Measurements from ENCODE around the gene MSANTD3.
"Not testable (repeated sequence)": the region's sequence is repeated elsewhere in the genome, so short reads cannot be mapped to it uniquely, and the experiment has no call there.

MSANTD3 gene, protein sequence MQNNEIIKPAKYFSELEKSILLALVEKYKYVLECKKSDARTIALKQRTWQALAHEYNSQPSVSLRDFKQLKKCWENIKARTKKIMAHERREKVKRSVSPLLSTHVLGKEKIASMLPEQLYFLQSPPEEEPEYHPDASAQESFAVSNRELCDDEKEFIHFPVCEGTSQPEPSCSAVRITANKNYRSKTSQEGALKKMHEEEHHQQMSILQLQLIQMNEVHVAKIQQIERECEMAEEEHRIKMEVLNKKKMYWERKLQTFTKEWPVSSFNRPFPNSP

DNA sequence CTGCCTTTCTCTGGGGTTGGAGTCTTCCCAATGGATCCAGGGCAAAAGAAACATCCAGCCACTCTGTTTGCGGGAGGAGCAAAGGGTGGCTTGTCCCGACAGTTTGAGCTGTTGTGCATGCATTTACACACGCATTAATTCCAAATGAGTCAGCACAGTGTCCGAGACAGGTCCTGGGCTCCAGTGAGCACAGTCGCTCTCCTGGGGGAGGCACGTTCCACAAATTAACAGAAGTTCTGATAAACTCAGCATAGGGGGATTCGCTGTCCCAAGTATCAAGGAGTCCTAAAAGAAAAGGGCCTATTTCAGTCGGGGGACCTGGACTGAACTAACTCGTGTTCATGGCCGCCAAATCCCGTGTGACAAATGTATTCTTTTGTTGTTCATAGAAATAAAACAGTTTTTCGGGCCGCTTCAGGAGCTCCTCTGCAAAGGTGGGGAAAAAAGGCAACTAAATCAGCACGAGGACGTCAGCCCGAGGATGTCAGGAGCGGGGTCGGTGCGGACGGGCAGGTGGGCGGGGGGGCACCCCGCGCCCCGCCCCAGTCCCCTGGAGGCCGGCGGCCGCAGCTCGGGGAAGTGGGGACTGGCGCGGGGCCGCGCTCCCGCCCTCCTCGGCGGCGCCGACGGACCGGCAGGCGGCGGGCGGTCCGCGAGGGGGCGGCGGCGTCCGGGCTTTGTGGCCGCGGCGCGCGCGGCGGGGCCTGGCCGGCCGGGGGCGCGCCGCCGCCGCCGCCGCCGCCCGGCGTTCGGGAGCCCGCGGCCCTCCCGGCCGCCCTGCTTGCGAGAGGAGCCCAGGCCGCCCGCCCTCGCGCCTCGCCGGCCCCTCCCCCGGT lies at the start of gene MSANTD3:
Gene MSANTD3 (plus strand): TSS at position 614 of the 836 bp plus-strand sequence. CDS start 14,796 bp downstream, outside the sequence.
- peak; percentile 50 for DNase-seq

DNA sequence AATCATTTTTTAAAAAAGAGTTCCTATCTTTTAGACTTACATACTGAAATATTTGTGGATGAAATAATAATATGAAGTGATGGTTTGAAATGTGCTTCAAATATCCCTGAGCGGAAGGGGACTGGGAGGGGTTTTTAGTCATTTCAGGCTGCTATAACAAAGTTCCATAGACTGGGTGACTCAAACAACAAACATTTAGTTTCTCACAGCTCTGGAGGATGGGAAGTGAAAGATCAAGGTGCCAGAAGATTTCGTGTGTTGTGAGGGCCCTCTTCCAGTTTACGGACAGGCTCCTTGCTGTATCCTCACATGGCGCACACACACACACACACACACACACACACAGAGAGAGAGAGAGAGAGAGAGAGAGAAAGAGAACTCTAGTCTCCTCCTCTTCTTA lies 47.1 kb upstream of the MSANTD3 start:
- DNase-seq = no peak

DNA sequence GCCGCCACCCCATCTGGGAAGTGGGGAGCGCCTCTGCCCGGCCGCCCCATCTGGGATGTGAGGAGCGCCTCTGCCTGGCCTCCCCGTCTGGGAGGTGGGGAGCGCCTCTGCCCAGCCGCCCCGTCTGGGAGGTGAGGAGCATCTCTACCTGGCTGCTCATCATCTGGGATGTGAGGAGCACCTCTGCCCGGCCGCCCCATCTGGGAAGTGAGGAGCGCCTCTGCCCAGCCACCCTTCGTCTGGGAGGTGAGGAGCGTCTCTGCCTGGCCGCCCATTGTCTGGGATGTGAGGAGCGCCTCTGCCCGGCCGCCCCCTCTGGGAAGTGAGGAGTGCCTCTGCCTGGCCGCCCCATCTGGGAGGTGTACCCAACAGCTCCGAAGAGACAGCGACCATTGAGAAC lies 34.0 kb upstream of the MSANTD3 start:
- not testable (repeated sequence) for DNase-seq

DNA sequence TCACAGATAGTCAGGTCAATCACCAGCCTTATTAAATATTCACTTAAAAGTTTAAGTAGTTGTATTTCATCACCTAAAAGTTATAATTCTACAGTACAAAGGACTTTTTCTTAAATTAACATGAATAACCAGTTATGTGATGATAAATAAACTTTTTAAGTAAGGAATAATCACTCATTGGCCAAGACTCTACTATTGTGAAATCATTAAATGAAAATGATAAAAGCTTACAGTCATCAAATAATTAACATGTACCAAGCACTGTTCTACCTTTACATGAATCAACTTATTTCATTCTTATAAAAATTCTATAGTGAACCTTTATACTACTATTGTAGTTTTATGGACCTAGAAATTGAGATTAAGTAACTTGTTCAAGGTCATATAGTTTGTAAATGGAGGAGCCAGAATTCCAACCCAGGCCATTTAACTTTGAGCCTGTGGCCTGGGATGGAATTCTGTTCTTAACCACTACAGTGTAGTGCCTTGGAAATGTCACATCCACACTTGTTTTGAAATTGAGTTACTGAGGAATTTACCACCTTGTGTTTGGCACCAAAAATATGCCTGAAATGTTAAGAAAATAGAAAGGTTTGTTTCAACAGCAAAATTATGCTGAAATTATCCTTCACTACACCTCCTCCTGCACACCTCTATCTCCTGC lies 32.8 kb upstream of the MSANTD3 start:
- no peak for DNase-seq

DNA sequence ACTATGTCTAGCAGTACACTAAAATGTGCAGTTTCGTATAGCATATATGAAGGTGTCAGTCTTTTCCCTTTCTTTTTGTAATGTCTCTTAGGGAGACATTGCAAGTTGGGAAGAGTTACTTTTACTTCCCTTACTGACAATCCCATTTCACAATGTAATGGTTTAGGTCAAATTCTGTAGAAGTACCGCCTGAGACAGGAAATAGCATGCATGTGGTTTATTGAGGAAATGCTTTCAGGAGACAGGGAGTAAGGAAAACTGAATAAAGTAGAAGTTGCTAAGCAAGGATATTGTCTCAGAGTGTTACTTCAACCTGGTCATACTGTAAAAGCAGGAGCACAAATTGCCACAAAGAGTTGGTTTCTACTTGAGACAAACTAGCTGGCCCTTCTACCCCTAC lies 32.1 kb upstream of the MSANTD3 start:
- DNase-seq = no peak

DNA sequence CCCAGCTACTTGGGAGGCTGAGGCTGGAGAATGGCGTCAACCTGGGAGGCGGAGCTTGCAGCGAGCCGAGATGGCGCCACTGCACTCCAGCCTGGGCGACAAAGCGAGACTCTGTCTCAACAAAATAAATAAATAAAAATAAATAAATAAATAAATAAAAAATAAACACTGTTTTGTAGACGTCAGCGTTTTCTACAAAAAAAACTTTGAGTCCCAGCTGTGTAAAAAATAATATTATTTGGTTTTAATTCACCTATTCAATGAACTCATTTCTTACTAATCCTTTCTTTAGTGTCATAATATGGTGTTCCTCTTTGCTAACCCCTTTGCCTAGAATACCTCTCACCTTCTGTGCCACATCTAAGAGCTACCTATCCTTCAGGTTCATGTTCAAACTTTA lies 30.2 kb upstream of the MSANTD3 start:
- DNase-seq = no peak

DNA sequence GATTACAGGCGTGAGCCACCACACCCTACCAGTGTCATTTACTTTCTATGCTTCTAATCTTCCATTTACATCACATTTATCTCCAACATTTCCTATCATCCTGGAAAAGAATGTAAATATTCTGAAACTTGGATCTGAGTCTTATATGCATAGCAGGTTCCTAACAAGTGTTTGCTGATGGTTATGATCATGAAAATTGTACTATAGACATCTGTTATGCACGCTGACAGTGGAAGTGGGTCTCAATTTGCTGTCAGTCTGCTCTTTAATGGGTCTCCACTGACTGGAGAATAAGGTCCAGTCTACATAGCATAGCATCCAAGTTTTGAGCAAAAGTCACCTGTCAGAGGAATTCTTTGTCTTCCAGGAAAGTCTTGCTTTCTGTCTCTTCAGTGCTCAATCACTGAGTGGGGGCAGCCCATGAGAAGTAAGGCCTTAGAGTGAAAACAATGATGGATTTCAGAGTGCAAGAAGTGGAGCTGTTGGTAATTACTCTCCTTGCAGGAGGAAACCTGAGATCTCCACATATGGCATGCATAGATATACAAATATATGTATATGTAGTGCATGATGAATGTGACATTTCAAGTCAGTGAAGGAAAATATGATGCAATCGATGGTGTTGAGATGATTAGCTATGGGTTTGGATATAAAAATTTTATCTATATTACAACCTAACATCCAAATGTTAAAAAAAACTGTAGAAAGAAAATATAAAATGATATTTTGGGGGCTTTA lies 29.2 kb upstream of the MSANTD3 start:
- DNase-seq = no peak

DNA sequence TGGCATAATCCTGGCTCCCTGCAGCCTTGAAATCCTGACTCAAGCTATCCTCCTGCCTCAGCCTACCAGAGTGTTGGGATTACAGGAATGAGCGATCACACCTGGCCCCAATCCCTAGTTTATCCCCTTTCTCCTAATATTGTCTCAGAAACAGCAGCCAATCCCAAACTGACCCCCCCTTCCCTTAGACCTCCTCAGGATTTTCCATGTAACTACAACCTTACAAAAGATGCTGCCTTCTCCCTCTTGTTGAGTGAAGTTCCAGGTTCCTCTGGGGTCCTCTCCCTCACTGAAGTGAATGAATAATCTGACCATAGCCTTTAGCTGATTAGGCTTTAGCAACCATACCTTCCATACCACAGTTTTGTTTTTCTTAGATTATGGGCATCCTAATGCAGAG lies 25.9 kb upstream of the MSANTD3 start:
- no peak for DNase-seq

DNA sequence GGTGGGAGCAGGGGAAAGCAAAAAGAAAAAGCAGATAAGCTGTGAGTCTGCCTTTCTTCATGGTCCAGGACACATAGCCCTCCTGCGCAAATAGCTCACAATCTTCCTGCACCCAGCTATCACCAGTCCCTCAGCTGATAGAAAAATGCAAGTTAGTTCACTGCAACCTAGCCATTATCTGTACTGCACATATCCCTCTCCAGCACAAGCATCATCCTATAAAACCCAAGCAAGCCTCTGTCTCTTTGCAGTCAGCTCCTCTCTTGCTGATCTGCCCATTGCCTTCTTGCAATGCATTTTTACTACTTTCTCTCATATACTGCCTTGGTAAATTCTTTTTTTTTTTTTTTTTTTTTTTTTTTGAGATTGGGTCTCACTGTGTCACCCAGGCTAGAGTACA lies 20.0 kb upstream of the MSANTD3 start:
- no peak for DNase-seq

DNA sequence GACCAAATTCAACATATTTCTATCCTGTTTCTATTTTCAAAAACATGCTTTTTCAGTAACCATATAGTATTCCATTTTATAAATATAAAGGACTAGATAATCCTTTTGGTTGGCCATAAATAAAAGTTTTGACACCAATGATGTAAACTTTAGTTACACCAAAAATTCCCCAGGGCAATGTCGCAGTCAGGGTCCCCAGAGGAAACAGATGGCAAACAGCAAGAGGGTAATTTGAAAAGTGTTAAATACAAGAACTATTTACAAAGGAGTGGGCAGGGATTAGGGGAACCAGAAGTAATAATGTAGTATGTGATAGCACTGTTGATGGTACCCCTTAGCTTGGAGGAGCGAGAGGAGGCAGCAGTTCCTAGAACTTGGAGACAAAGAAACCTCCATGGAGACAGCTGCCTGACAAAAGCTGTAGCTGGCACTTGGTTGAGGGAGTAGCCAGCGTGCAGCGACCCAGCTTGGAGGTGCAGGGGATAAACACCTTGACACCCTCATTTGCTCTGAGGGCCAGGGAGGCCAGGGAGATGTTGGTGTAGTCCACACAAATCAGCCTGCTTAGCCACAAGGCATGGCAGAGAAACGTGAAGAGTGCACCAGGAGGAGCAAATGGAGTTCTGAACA lies 18.3 kb upstream of the MSANTD3 start:
- no peak for DNase-seq

DNA sequence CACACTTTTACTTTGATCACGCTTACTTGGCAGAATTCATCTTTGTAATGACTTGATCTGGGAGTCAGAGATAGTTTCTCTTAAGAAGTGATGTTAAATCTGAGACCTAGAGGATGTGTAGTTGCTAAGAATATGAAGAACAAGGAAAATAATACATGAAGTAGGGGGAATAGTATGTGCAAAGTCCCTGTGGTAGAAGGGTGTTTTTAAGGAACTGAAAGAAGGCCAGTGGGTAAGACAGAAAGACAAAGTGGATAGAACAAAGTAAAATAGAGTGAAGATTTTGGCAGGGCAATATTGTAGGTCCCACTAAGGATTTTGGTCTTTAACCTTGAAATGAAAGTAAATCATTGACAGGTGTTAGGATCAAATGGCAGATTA lies 17.8 kb upstream of the MSANTD3 start:
- no peak for DNase-seq

DNA sequence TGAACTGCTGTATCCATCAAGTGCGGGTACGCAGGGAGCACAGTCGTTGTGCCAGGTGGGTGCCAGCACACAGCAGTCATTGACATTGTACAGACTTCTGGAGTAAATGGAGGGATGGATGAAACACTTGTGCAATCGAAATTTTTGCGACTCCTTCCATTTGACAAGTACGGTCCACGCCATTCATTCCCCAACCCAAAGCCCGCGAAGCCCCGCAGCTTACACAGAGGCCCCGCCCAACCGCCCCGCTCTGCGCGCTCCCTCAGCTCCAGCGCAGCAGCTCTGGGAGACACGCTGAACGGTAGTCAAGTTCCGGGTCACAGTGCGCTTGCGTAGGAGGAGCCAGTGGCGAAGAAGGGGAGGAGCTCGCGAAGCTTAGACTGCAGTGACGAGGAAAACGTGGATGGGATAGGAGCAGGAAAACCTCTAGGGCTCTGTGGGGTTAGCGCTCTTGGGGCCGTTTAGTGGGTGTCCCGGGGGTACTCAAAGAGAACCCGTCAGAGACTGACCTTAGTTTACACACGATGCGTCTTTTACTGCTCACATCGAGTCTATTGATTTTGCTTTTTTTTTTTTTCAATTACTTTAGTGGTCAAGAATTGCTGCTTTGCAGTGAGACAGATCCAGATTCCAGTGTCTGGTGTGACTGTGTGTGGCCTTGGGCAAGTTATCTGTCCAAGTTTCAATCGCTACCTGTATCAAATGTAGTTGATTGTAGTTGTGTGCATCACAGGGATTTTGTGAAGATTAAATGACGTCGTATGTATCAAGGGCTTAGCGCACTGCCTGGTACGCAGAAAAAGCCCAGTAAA lies 15.3 kb upstream of the MSANTD3 start:
- DNase-seq = peak; percentile 62

DNA sequence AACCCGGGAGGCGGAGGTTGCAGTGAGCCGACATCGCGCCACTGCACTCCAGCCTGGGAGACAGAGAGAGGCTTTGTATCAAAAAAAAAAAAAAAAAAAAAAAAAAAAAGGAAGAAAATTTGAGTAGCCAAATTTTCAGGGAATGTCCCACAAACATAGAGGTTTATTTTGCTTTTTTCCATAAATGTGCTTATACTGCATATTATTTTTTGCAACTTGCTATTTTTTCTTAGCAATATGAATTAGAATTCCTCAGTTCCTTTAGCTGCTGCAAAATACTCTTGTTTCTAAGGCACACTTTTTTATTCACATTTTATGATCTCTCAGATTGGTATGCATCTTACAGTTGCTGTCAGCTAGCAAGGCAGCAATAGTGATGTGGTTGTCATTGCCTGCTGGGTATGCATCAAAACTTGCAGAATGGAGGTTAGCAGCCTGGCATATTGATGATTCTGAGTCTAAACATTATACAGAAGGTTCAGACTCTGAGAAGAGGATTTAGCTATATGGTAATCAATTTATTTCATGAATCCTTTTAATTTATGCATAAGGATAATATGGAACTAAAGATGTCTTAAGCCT lies 13.0 kb upstream of the MSANTD3 start:
- no peak for DNase-seq

DNA sequence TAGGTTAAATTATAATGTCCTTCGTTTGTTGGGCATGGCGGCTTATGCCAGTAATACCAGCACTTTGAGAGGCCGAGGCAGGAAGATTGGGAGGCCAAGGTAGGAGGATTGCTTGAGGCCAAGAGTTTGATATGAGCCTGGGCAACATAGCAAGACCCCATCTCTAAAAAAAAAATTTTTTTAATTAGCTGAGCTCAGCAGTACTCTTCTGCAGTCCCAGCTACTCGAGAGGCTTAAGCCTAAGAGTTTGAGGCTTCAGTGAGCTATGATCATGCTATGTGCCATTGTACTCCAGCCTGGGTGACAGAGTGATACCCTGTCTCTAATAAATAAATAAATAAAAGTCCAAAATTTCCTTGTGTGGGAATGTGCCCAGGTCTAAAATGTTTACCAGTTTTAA lies 9.1 kb upstream of the MSANTD3 start:
- no peak for DNase-seq

DNA sequence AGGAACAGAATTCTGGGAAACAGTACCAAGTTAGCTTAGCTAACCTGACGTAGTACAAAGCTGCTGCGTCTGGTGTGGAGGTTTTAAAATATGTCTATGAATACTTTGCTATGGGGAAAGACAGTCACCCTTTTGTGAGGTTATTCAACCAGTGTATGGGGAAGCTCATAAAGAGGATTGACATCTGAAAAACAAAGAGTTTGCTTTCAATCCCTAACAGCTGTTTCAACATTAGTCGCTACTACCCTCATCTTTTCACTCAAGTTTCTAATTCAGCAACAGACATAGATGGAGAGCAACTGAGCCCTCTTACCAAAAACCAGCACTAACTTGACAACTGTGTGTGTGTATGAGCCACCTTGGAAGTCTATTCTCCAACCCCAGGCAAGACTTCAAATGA lies 7.8 kb upstream of the MSANTD3 start:
- DNase-seq = no peak

DNA sequence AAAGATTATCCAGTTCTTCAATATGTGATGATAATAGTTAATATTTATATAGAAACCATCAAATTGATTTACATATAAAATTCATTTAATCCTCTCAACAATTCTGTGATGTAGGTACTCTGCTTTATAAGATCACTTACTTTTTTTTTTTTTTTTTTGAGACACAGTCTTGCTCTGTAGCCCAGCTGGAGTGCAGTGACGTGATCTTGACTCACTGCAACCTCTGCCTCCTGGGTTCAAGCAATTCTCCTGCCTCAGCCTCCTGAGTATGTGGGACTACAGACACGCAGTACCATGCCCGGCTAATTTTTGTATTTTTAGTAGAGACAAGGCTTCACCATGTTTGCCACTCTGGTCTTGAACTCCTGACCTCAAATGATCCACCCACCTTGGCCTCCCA lies 5.8 kb upstream of the MSANTD3 start:
- DNase-seq = not testable (repeated sequence)

DNA sequence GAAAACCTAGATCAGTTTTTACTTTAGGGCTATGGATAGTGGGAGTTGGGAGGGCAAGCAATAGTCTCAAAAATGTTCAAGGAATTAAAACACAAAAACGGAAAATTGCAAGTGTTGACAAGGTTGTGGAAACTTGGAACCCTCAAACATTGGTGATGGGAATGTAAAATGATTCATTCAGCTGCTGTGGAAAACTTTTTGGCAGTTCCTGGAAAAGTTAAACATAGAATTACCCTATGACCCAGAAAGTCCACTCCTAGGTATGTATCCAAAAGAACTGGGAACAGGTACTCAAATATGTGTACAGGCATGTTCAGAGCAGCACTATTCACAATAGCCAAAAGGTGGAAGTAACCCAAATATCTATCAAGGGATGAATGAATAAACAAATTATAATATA lies 1.2 kb upstream of the MSANTD3 start:
- DNase-seq = no peak

DNA sequence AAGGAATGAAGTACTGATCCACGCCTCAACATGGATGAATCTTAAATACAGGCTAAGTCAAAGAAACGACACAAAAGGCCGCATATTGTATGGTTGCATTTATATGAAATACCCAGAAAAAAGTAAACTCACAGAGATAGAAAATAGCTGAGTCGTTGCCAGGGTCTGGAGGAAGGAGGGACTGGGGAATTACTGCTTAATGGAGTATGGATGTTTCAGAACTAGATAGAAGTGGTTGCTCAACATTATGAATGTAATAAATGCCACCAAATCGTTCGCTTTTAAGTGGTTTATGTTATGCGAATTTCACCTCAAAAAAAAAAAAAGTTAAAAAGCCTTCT lies 784 bp upstream of the MSANTD3 start:
- no peak for DNase-seq

DNA sequence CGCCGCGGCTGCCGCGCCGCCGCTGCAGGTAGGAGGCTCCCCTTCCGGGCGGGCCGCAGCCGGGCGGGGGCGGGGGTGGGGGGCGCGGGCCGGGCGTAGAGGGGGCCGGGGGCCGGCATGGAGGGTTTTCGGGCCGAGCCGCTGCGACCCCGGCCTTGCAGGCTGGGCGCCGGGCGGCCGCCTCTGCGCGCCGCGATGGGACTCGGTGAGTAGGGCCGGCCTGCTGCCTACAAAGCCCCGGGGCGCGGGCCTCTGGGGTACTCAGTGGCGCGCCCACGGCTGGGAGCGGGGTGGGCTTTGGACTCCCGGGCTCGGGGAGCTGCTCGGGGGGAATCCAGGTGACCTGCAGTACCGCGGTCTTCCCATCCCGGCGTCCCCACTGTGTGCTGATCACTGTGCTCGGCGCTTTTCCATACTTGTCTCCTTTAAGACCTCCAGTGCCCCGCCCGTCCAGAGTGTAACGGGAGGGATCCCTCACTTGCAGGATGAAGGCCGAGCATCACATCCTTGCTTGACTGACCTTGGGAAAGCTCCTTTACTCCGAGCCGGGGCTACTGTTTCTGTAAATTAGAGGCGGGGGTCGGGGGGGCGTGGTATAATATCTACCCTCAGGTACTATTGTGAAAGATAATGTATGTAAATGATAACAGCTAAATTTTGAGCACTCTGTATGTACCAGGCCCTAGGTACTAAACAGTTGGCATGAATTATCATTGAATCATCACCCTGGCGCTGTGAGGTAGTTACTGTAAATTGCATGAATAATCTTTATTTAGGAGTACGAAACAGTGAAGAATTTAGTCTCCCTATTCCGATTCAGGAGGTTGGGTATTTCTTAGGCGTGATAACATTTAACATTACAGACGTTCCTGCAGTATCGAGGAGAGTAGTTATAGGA lies 672 bp downstream of the MSANTD3 start:
- DNase-seq = peak; percentile 18

DNA sequence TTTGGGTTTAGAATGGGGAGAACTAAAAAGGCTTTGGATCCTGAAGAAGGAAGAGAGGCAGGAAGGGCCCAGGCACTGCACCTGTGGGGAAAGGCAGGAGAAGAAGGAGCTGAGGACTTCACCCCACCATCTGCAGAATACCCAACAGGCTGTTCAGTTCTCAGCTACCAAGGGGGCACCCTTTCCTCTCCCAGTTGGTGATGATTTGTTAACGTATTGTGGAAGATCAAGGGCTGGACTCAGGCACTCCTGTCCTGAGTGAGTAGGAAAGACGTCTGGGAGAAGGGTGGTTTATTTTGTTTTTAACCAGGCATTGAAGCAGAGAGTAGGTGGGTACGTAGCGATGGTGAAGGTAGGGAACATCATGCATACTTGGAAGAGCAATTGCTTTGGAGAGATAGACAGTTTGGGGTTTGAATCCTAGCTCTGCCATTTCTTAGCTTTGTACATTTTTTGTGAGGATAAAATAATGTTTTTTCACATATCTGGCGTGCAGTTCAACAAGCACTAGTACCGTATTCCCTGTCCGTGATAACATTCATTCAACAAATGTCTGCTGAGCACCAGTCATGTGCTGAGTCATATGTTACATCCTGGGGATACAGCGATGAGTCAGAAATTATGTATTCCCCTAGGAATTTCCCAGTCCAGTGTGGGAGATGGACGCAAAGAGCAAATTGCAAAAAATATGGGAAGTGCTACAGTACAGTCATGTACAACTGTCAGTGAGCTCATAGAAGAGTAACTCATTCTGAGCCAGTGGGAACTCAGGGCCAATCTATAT lies 2.1 kb downstream of the MSANTD3 start:
- no peak for DNase-seq

Measured in NCI-H1694 treated with DMSO at 0.1 percent for 48 hours (cell line).